Measurements from ENCODE around the gene ZYG11B.
"Not testable (repeated sequence)": the region's sequence is repeated elsewhere in the genome, so short reads cannot be mapped to it uniquely, and the experiment has no call there.

ZYG11B gene

DNA sequence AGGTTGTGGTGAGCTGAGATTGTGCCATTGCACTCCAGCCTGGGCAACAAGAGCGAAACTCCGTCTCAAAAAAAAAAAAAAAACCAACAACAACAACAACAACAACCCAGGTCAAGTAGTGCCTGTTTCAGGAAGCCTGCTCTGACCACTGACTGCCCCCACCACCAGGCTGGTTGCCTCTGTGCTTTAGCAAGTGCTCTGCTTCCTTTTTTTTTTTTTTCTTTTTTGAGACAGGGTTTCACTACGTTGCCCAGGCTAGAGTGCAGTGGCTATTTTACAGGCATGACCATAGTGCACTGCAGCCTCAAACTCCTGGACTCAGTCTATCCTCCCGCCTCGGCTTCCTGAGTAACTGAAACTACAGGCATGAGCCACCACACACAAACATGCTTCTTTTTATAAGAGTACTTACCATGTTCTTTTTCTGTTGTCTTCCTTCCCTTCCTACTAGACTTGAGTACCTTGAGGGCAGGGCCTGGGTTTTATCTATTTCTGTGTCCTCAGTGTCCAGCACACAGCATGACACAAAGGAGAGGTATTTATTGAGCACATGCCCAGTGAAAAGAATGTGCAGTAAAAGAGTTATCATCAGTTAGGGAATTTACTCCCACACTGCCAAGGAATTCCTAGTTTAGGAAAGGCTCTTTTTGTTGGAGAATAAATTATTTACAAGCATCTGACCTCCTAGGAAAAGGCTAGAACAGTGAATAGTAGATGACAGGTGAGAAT is 18.2 kb upstream of the ZYG11B start:
- DNase-seq, result no peak

DNA sequence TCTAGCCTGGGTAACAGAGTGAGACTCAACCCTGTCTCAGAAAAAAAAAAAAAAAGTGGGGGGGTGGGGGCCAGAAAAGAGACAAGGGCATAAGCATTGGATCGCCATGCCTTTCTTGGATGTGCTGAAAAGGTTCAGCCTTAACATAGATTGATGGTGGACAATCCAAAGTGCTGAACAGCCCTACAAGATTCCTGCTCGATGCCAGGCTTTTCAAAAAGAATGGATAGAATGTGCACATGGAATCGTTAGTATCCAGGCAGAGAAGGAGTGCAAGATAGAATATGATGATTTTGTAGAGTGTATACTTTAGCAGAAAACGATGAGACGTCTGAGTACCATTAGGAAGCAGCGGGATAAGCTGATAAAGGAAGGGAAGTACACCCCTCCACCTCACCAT is 17.2 kb upstream of the ZYG11B start:
- DNase-seq, result no peak

DNA sequence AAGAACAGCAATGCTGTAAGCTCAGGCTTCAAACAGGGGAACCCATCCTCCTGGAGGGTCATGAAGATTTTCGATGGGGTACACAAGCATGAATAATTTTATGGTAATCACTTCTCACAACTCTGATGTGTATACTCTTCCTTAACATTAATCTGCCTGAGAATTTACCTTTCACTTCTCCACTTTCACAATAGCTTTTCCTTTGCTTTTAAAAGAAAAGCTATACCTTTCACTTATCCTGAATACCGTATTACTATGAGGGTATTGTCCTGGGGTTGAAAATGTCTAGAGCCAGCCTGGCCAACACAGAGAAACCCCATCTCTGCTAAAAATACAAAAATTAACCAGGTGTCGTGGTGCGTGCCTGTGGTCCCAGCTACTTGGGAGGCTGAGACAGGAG is 12.7 kb upstream of the ZYG11B start:
- DNase-seq, result no peak

DNA sequence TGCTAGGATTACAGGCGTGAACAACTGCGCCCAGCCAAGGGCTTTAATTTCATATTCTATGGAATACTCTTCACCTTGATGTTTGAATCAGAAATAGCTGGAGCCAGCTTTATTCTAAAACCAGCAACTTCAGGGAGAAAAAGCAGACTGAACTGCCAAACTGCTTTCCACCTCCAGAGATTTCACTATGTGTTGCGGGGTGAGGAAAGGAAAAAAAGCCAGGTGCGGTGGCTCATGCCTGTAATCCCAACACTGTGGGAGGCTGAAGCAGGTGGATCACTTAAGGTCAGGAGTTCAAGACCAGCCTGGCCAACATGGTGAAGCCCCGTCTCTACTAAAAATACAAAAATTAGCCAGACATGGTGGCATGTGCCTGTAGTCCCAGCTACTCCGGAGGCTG is 11.0 kb upstream of the ZYG11B start:
- DNase-seq, result not testable (repeated sequence)

DNA sequence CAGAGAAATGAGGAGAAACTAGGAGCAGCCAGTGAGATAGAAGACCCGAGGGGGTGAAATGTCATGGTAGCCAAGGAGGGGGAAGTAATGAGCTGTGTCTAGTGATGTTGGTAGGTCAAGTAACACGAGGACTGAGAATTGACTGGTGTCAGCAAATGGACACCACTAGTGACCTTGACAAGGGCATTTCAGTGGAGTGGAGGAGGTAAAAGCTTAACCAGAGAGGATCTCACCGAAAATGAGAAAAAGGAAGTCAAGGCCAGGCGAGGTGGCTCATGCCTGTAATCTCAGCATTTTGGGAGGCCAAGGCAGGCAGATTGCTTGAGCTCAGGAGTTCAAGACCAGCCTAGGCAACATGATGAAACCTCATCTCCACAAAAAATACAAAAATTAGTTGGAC is 3.0 kb upstream of the ZYG11B start:
- no peak for DNase-seq

DNA sequence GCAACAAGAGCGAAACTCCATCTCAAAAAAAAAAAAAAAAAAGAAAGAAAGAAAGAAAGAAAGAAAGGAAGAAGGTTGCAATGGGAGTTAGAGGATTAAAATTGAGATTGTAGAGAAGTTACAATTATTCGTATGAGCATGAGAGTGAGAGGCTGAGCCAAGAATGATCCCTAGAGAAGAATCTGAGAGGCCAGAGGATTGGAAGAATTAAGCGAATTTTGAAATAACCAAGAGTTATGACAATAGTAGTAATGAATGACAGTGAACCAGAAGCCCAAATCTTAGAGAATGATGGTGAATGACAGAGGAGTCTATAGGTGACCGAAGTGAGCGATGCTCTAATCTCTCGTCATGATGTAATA is 369 bp upstream of the ZYG11B start:
- DNase-seq, result no peak

DNA sequence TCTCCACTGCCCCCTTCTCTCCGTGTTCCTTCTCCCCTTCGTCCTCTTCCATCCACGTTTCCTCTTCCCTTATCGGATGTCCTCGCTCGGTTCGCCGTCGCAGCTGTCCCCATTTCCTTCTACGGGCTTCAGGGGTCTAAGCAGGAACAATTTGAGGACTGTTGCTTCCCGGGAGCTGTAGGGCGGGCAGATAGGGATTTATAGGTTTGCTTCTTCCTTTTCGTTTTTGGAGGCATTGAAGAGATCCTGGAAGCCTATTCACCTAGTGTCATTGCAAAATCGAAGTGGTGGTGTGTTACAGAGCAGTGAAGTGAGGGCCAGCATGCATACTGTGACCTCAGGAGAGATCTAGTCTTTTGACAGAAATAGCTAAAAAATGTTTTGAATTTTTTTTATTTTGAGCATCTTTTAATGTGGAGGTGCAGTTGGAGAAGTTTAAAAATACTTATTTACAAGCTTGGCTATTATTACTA is 897 bp downstream of the ZYG11B start:
- no peak for DNase-seq

DNA sequence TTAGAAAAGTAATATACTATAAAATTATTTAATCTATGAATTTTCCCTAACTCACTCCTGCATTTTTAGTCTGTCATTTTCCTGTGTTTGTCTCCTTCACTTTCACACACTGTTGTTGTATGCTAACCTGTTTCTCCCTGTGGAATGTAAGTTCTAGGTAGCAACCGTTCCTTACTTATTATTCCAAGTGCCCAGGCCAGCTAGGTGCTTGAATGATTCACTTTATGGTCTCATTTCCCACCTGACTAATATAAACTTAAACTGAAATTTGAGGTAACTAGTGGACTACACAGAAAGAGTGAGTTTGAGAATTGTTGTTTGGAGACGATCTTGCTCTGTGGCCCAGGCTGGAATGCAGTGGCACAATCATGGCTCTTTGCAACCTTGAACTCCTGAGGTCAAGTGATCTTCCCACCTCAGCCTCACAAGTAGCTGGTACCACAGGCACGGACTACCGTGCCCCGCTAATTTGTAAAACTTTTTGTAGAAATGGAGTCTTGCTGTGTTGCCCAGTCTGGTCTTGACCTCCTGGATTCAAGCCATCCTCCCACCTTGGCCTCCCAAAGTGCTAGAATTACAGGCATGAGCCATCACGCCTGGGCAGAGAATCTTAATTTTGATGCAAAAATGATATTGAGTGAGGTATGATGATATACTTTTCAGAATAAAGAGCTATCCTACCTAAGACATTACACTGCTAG is 1.9 kb downstream of the ZYG11B start:
- no peak for DNase-seq

DNA sequence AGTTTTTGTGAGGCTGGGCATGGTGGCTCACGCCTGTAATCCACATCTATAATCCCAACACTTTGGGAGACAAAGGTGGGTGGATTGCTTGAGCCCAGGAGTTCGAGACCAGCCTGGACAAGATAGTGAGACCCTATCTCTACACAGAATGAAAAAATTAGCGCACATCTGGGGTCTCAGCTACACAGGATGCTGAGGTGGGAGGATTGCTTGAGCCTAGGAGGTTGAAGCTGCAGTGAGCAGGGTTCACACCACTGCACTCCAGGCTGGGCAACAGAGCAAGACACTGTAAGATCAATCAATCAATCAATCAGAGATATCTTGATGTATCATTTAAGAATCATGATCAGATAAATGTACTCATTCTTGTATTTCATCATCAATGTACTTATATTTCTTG is 7.1 kb downstream of the ZYG11B start:
- no peak for DNase-seq

DNA sequence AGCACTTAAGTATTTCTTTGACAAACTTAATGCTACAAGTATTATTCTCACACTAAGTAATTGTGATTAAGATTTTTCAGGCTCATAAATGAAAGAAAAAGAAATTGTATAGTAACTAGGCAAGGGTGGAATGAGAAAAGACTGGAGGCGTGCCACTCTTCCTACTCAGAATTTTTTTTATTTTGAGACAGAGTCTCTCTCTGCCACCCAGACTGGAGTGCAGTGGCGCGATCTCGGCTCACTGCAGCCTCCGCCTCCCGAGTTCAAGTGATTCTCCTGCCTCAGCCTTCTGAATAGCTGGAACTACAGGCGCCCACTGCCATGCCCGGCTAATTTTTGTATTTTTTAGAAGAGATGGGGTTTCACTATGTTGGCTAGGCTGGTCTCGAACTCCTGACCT is 9.1 kb downstream of the ZYG11B start:
- DNase-seq, result not testable (repeated sequence)

DNA sequence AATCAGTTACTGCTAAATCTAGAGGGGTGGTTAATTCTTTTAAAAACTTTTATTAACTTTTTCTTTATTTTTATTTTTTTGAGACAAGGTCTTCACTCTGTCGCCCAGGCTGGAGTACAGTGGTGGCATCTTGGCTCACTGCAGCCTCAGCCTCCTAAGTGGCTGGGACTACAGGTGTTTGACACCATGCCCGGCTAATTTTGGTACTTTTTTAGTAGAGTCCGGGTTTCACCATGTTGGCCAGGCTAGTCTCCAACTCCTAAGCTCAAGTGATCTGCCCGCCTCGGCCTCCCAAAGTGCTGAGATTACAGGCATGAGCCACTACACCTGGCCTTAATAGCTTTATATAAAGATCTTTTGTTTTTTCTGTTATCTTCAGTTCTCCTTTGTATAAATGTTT is 11.9 kb downstream of the ZYG11B start:
- DNase-seq, result no peak

DNA sequence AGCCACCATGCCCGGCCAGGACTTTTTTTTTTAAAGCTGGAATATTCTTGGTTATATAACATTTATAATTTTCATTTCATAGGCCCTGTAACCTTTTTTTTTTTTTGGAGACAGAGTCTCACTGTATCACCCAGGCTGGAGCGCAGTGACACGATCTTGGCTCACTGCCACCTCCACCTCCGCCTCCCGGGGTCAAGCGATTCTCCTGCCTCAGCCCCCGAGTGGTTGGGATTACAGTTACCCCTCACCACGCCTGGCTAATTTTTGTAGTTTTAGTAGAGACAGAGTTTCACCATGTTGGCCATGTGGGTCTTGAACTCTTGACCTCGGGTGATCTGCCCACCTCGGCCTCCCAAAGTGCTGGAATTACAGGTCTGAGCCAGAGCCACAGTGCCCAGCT is 12.6 kb downstream of the ZYG11B start:
- DNase-seq, result no peak

DNA sequence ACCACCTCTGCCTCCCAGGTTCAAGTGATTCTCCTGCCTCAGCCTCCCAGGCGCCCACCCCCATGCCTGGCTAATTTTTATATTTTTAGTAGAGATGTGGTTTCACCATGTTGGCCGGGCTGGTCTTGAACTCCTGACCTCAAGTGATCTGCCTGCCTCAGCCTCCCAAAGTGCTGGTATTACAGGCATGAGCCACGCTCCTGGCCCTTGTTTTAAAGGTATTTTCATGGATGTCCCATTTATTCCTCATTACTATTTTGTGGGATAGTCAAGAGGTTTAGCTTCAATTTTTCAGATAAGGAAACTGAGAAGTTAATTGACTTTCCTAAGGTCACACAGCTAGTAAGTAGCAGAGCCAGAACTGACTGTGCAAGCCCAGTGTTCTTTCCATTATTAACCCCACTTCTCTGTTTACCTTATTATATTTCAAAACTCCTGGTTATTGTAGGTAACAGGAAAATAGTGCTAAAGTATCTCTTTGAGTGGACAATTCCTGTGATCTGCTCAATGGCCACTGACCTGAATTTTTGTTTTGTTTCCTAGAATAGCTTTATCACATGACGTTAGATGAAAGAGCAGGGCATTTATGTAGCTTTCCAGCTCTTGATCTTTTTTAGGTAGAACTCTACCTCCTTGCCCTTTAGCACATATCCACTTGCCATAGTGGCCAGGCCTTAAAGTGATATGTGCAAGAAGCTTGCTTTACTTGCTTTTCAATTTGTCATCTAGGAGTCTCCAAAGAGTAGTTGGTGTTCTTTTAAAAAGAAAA is 13.6 kb downstream of the ZYG11B start:
- no peak for DNase-seq

DNA sequence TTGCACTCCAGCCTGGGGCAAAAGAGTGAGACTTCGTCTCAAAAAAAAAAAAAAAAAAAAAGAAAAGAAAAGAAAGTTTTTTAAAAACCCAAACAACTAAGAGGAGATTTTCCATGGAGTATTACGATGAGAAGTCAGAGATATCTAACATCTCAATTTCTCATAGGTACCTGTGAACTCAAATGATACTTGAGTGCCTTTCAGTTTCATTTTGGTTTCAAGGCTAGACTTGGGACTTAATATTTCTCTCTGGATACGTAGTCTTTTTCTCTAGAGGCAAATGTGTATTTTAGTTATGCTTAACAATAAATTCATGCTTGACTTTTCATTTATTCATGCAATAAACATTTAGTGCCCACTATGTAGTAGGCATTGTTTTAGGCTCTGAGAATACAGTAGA is 15.0 kb downstream of the ZYG11B start:
- no peak for DNase-seq

DNA sequence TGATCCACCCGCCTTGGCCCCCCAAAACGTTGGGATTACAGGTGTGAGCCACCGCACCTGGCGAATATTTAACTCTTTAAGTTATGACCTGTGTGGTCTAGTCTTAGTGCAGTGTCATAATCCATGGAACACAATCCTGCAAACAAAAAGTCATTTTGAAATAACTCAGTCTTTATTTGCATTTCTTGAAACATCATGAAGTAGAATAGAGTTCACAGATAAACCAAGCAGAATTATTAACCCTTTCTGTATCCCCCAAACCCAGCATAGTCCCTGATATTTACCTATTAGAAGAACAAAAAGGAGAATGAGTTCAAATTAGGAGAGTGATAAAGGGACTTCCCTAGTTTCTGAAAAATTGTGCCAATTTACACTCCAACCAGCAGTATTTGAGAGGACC is 19.9 kb downstream of the ZYG11B start:
- no peak for DNase-seq

DNA sequence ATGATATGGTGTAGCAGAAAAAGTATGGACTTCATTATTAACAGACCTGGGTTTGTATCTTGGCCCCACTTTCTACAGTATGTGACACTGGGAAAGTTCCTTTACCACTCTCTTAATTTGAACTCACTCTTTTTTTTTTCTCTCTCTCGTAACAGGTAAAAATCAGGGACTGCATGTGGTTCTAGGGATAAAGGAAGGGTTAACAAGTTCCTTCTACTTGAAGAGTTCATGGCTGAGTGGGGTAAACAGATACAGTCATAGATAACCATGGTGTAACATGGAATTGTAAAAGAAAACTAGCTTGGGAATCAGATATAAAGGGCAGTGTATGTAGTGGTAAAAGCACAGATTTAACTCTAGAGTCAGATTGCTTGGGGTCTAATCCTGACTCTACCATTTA is 21.2 kb downstream of the ZYG11B start:
- DNase-seq, result no peak

DNA sequence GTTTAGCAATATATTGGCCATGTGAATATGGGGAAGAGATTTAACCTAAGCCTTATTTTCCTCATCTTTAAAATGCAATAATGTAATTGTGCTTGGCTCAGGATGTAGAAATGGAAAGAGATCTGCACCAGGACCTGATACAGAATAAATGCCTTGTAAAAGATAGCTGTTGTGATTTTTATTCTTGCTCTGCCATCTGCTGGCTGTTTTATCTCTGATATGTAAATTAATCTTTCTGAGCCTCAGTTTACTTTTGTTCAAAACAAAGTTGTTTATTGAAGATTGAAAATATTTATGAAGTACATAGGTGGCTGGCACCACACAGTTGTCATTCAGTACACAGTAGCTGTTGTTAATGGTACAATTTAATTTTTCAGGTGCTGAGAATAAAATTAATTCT is 21.9 kb downstream of the ZYG11B start:
- no peak for DNase-seq

DNA sequence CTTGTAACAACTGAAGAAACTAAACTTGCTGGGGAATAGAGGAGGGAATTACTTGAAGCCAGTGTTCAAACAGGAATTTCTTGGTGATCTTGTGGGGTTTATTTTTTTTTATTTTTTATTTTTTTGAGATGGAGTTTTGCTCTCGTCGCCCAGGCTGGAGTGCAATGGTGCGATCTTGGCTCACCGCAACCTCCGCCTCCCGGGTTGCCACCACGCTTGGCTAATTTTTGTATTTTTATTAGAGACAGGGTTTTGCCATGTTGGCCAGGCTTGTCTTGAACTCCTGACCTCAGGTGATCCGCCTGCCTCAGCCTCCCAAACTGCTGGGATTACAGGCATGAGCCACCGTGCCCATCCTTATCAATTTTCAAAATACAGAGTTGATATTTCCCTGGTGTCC is 23.2 kb downstream of the ZYG11B start:
- not testable (repeated sequence) for DNase-seq

DNA sequence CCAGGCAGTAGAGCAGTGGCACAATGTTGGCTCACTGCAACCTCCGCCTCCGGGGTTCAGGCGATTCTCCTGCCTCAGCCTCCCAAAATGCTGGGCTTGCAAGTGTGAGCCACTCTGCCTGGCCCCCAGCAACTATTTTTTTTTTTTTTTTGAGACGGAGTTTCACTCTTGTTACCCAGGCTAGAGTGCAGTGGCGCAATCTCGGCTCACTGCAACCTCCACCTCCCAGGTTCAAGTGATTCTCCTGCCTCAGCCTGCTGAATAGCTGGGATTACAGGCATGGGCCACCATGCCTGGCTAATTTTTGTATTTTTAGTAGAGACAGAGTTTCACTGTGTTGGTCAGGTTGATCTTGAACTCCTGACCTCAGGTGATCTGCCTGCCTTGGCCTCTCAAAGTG is 23.9 kb downstream of the ZYG11B start:
- DNase-seq, result not testable (repeated sequence)

DNA sequence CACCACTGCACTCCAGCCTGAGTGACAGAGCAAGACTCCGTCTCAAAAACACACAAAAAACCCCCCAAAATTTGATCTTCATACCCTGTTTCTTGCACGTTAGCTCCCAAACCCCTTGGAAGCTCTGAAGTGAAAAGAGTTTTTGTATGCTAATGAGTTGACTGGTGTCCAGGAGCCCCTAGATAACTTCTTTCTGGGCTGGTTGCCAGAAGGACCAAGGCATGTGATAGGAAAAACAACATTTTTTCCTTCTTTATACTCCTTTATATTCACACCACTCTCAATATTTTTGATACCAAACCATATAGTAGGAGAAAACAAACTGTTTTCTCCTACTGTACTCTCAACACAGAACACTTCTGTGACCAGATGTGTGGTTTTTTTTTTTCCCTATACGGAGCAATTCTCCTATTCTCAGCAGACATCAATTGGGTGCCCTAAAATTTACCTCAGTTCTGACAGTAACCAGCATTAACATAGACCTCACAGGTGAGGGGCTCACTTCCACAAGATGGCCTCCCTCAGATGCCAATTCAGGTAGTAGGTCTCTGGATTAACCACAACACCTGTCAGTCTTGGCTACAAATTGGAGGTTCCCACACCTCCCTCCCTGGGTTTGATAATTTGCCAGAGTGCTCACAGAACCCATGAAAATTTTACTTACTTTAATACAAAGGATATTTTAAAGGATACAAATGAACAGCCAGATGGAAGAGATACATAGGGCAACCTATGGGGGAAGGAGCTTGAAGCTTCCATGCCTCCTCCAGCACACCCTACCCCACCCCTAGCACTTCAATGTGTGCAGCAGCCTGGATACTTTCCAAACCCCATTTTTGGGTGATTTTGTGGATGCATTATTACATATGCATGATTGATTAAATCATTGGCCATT is 25.6 kb downstream of the ZYG11B start:
- DNase-seq, result no peak

DNA sequence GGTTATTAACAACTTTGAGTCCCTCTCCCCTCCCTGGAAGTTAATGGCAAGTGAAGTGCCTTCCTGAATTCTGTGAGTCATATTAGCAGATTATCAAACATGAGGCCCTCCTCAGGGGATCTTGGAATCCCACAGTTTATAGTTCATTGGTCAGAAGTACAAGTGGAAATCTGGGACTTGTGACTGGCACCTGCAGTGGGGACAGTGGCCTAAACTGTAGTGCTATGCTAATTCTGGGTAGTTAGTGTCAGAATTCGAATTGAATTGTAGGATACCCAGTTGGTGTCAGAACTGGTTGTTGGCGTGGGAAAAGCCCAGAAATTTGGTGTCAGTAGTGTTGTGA is 26.2 kb downstream of the ZYG11B start:
- DNase-seq, result no peak

DNA sequence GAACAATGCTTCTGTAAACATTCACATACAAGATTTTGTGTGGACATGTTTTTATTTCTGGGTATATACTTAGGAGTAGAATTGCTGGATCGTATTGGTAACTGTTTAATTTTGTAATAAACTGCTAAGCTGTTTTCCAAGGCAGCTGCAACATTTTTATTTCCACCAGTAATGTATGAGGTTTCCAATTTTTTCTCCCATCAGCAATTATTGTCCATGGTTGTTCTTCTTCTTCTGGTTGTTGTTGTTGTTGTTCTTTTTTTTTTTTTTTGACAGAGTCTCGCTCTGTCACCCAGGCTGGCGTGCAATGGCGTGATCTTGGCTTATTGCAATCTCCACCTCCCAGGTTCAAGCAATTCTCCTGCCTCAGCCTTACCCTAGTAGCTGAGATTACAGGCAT is 26.9 kb downstream of the ZYG11B start:
- no peak for DNase-seq

DNA sequence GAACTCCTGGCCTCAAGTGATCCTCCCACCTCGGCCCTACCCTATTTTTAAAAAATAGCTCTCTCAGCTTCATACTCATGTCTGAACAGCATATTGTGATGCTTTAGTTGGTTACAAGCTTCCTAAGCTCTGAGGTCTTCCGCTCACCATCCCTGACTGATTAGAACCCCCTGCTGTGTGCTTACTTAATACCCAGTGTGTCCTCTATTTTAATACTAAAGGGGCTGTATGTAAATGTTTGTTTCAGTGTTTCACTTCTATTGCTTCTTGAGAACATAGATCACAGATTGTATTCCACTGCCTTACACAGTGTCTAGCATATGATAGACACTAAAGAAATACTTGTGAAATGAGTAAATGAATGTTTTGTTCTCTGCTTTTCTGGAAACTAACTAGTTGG is 29.8 kb downstream of the ZYG11B start:
- no peak for DNase-seq
